B cell (primary cell): ENCODE data around the gene GLB1L. TPM values are rescaled to one million over a fixed set of nuclear protein-coding genes. Genes with fewer than 3 reads are reported as not detected.

Source experiments
- ATAC-seq: fragments of 200-7000 bp; cut with Tn5 transposase; one replicate; pipeline ENCODE4 v1.10.0; 2021; ENCODE audit warnings: low read depth, mild to moderate bottlenecking, moderate number of reproducible peaks, moderate library complexity
- CTCF ChIA-PET: fragments of 350-600 bp; sonication (Branson Sonifier 250); formaldehyde crosslinking; loops from one replicate; lab custom pipeline; 2021; ENCODE audit warnings: antibody characterized with exemption, inconsistent platforms; lab: Charles Lee
- POLR2A ChIA-PET: fragments of 350-600 bp; sonication (Branson Sonifier 250); formaldehyde crosslinking; loops from one replicate; lab custom pipeline; 2021; ENCODE audit warnings: antibody characterized with exemption; lab: Charles Lee
- DNase-seq: peaks from one replicate; pipeline ENCODE4 v3.0.0; 2013
- H2AFZ ChIP-seq: 2 replicates; pipeline ENCODE4 v1.6.1; 2012; ENCODE audit warnings: mild to moderate bottlenecking, low read depth, low read length; ENCODE audit not compliant: insufficient read depth, poor library complexity, severe bottlenecking
- H3K27ac ChIP-seq, 2 donors: 1 replicate in 1 of 2; 2 replicates in 1 of 2; pipeline ENCODE4 v1.5.1; 2012 to 2013; ENCODE audit warnings: low read length in 2 of 2, mild to moderate bottlenecking in 2 of 2, moderate library complexity in 1 of 2
- H3K27me3 ChIP-seq, 4 experiments: fragments of 200-600 bp in 1 of 4; sonication (generic) in 1 of 4; replicated peaks in 1 of 4; 1 replicate in 2 of 4; 2 replicates in 2 of 4; pipeline versions ENCODE4 v1.6.1 to v1.7.0; 2013 to 2016; ENCODE audit warnings: low read length in 3 of 4, mild to moderate bottlenecking in 2 of 4, mixed read lengths in 1 of 4, moderate library complexity in 1 of 4; ENCODE audit not compliant: insufficient read depth in 4 of 4, control insufficient read depth in 3 of 4; ENCODE audit errors: control extremely low read depth in 1 of 4
- H3K36me3 ChIP-seq, 2 experiments: replicated peaks in 1 of 2; 1 replicate in 1 of 2; 2 replicates in 1 of 2; pipeline versions ENCODE4 v1.6.1 to v1.7.1; 2013; ENCODE audit warnings: low read length in 1 of 2; ENCODE audit not compliant: insufficient read depth in 2 of 2, control insufficient read depth in 1 of 2; ENCODE audit errors: control extremely low read depth in 1 of 2, extremely low read depth in 1 of 2
- H3K4me1 ChIP-seq, 2 donors: fragments of 200-600 bp in 1 of 2; sonication (generic) in 1 of 2; 1 replicate in 1 of 2; 2 replicates in 1 of 2; pipeline versions ENCODE4 v1.5.1 to v1.6.1; 2013 to 2017; ENCODE audit warnings: low read length in 2 of 2; ENCODE audit not compliant: control insufficient read depth in 2 of 2, insufficient read depth in 2 of 2
- H3K4me2 ChIP-seq: replicated peaks from 2 replicates; pipeline ENCODE3; 2012; ENCODE audit warnings: mild to moderate bottlenecking, low read depth, low read length; ENCODE audit not compliant: poor library complexity, severe bottlenecking
- H3K4me3 ChIP-seq, 5 experiments: fragments of 200-600 bp in 1 of 5; sonication (generic) in 1 of 5; 1 replicate in 3 of 5; 2 replicates in 2 of 5; pipeline versions ENCODE4 v1.5.1 to v1.7.0; 2011 to 2016; ENCODE audit warnings: low read length in 4 of 5, mild to moderate bottlenecking in 4 of 5, low read depth in 2 of 5, control low read depth in 1 of 5, moderate library complexity in 1 of 5; ENCODE audit not compliant: insufficient read depth in 1 of 5; ENCODE audit errors: control extremely low read depth in 1 of 5, extremely low read depth in 1 of 5
- H3K79me2 ChIP-seq: fragments of 200-600 bp; sonication (generic); one replicate; pipeline ENCODE4 v1.6.0; 2016; ENCODE audit warnings: low read length; ENCODE audit not compliant: control insufficient read depth, insufficient read depth
- H3K9ac ChIP-seq: fragments of 200-600 bp; sonication (generic); 2 replicates; pipeline ENCODE4 v1.6.1; 2017; ENCODE audit warnings: mild to moderate bottlenecking, low read length, moderate library complexity
- H3K9me3 ChIP-seq, 3 donors: one replicate each; pipeline versions ENCODE4 v1.6.1 to v1.7.1; 2013; ENCODE audit warnings: low read length in 2 of 3; ENCODE audit not compliant: control insufficient read depth in 2 of 3, insufficient read depth in 1 of 3; ENCODE audit errors: control extremely low read depth in 1 of 3
- H4K20me1 ChIP-seq: 2 replicates; pipeline ENCODE4 v1.6.0; 2012; ENCODE audit warnings: mild to moderate bottlenecking, low read length; ENCODE audit not compliant: insufficient read depth, control insufficient read depth, poor library complexity, severe bottlenecking
- H3K27ac Mint-ChIP-seq: one replicate; pipeline ENCODE4 v1.8.0; 2021; ENCODE audit warnings: mixed read lengths
- H3K27me3 Mint-ChIP-seq: one replicate; pipeline ENCODE4 v1.8.0; 2021; ENCODE audit warnings: mixed read lengths
- H3K4me1 Mint-ChIP-seq: one replicate; pipeline ENCODE4 v1.8.0; 2021; ENCODE audit warnings: mixed read lengths
- H3K4me3 Mint-ChIP-seq: one replicate; pipeline ENCODE4 v1.8.0; 2021; ENCODE audit warnings: mixed read lengths
- H3K9me3 Mint-ChIP-seq: one replicate; pipeline ENCODE4 v1.8.0; 2022; ENCODE audit warnings: mixed read lengths; ENCODE audit not compliant: insufficient read depth
- CTCF ChIP-seq: fragments of 200-600 bp; IDR thresholded peaks from one replicate; pipeline ENCODE4 v1.8.0; 2022; ENCODE audit warnings: antibody characterized with exemption, mild to moderate bottlenecking
- EZH2 ChIP-seq: IDR thresholded peaks from 2 replicates; pipeline ENCODE4 v1.6.1; 2012; ENCODE audit warnings: borderline replicate concordance, low read depth, mild to moderate bottlenecking, moderate library complexity, low read length; ENCODE audit not compliant: insufficient read depth, poor library complexity, severe bottlenecking
- WGBS: methylation state at CpG from one replicate; pipeline ENCODE4 v1.1.5; 2013; ENCODE audit warnings: missing lambda C conversion rate; ENCODE audit not compliant: insufficient coverage; 5-methylcytosine and 5-hydroxymethylcytosine counted together
- intact Hi-C: fragments of 100-400 bp; cut with micrococcal nuclease; formaldehyde crosslinking; loops from one replicate; pipeline ENCODE4 v1.10.0; 2022
- polyA plus RNA-seq: library from polyadenylated mRNA; depleted of rRNA; stranded (reverse); fragments of >200 nt; gene quantifications from 2 replicates; pipeline ENCODE4 v1.2.3, GENCODE V29; 2012
- total RNA-seq, 2 donors: library from RNA; stranded (reverse); fragments of 120-200 nt in 1 of 2; gene quantifications; 1 replicate in 1 of 2; 2 replicates in 1 of 2; pipeline versions ENCODE4 v1.2.3 to v1.2.4, GENCODE V29; 2013 to 2022

GLB1L gene
- total and polyA plus RNA-seq, 2 donors (not counting 1 experiment from before 2014, with no cell fraction given): 2.4 to 4.1 TPM

- Mint-ChIP-seq H3K27ac (no peak overlapping the region), H3K4me3 (no peak overlapping the region), H3K27me3 (no peaks in the 10 kb centered on the region), H3K9me3 (no peaks in the 10 kb centered on the region), H3K4me1 (peaks cover 16% of the 10 kb centered on the region)
- H3K27ac ChIP-seq: no peak overlapping the region
- TF ChIP-seq CTCF (no peak), EZH2 (no peak)
- H2AFZ ChIP-seq: no peak overlapping the region
- WGBS: 89% methylated on average over 4 of the region's 4 CpGs
- H3K4me3 ChIP-seq: no peak overlapping the region
- ChIA-PET POLR2A (interaction anchor here (0.6 kb wide), 1 partner anchor 38 kb away, joined by 3 read pairs; the partner anchor contains the start of gene TUBA4A), CTCF (interaction anchor here (0.5 to 10.3 kb wide), 10 partner anchors 8 to 234 kb away, joined by 3 to 239 read pairs (median 5); partner anchors contain the start of genes ANKZF1, ATG9A, CNPPD1 and DNAJB2)
- ATAC-seq (no peak), DNase-seq (no peak)
- no peaks in the 10 kb centered on the region for H3K36me3 ChIP-seq
- no peaks in the 10 kb centered on the region for H3K79me2 ChIP-seq
- H3K4me1 ChIP-seq: peaks cover 10 to 13% of the 10 kb centered on the region in 2 donors
- no peaks in the 10 kb centered on the region for H3K27me3 ChIP-seq
- intact Hi-C loops: no loop called here
- no peak overlapping the region for H3K4me2 ChIP-seq
- no peak overlapping the region for H3K9ac ChIP-seq
- no peaks in the 10 kb centered on the region for H3K9me3 ChIP-seq
- H4K20me1 ChIP-seq: no peaks in the 10 kb centered on the region
Measured at GRCh38 chr2:219291910-219292490, 46.8 kb upstream of the GLB1L start.

- intact Hi-C loops: no loop called here
- H3K4me1 ChIP-seq: peaks cover 10 to 13% of the 10 kb centered on the region in 2 donors
- ChIA-PET POLR2A (interaction anchor here (0.6 to 0.9 kb wide), 2 partner anchors 12 to 38 kb away, joined by 3 read pairs; partner anchors contain the start of genes DNAJB2 and TUBA4A), CTCF (interaction anchor here (1.1 to 6.5 kb wide), 8 partner anchors 8 to 233 kb away, joined by 3 to 239 read pairs (median 5); partner anchors contain the start of genes ANKZF1, ATG9A, DNAJB2 and GLB1L)
- Mint-ChIP-seq H3K27ac (no peak overlapping the region), H3K4me1 (peaks cover 16% of the 10 kb centered on the region), H3K4me3 (no peak overlapping the region), H3K9me3 (no peaks in the 10 kb centered on the region), H3K27me3 (no peaks in the 10 kb centered on the region)
- peaks cover 0 to 1% of the 10 kb centered on the region in 2 experiments for H3K36me3 ChIP-seq
- no peak overlapping the region for H3K9ac ChIP-seq
- TF ChIP-seq CTCF: no peak
- no peak for TF ChIP-seq EZH2
- H3K27ac ChIP-seq: no peak overlapping the region
- ATAC-seq (no peak), DNase-seq (no peak)
- WGBS: no CpG with 5 or more reads among the region's 7 CpGs
- no peaks in the 10 kb centered on the region for H3K79me2 ChIP-seq
- H3K4me3 ChIP-seq: no peak overlapping the region
- no peaks in the 10 kb centered on the region for H3K9me3 ChIP-seq
- H3K4me2 ChIP-seq: no peak overlapping the region
- H4K20me1 ChIP-seq: no peaks in the 10 kb centered on the region
- H2AFZ ChIP-seq: no peak overlapping the region
- H3K27me3 ChIP-seq: no peaks in the 10 kb centered on the region
Measured at GRCh38 chr2:219291394-219291793, 46.1 kb upstream of the GLB1L start.
